ENCODE measurements around the gene SYNE4.
"Not testable (repeated sequence)": the region's sequence is repeated elsewhere in the genome, so short reads cannot be mapped to it uniquely, and the experiment has no call there.

Gene SYNE4, protein sequence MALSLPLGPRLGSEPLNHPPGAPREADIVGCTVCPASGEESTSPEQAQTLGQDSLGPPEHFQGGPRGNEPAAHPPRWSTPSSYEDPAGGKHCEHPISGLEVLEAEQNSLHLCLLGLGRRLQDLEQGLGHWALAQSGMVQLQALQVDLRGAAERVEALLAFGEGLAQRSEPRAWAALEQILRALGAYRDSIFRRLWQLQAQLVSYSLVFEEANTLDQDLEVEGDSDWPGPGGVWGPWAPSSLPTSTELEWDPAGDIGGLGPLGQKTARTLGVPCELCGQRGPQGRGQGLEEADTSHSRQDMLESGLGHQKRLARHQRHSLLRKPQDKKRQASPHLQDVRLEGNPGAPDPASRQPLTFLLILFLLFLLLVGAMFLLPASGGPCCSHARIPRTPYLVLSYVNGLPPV

DNA sequence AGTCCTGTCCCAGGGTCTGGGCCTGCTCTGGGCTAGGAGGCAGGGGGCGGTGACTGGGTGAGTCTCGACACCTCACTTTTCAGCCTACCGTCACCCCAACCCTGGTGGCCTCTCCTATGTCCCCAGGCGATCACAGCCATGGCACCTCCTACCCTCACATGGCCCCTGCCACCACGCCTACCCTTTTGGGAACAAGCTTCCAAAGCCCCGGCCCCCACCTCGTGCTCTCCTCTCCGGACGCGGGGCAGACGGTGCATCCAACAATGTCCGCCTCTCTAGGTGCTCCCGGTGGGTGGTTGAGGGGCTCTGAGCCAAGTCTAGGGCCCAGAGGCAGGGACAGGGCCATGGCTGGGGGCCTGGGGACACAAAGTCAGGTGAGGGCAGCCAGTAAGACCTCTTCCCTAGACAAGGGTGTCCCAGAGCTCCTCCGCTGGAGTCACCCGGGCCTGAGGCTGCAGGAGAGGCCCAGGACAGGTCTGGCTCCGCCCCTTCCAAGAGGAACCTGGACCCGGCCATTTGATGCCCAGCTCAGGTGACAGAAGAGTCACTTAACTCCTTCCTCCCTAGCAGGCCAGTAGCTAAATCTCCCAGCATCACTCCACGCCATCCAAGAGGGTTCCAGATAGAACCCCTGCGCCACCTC is at the start of gene SYNE4:
SYNE4 (minus strand) TSS at position 478 of the 643 bp plus-strand sequence; CDS start at position 346, 132 bp downstream.
- FAIRE-seq, result no peak

DNA sequence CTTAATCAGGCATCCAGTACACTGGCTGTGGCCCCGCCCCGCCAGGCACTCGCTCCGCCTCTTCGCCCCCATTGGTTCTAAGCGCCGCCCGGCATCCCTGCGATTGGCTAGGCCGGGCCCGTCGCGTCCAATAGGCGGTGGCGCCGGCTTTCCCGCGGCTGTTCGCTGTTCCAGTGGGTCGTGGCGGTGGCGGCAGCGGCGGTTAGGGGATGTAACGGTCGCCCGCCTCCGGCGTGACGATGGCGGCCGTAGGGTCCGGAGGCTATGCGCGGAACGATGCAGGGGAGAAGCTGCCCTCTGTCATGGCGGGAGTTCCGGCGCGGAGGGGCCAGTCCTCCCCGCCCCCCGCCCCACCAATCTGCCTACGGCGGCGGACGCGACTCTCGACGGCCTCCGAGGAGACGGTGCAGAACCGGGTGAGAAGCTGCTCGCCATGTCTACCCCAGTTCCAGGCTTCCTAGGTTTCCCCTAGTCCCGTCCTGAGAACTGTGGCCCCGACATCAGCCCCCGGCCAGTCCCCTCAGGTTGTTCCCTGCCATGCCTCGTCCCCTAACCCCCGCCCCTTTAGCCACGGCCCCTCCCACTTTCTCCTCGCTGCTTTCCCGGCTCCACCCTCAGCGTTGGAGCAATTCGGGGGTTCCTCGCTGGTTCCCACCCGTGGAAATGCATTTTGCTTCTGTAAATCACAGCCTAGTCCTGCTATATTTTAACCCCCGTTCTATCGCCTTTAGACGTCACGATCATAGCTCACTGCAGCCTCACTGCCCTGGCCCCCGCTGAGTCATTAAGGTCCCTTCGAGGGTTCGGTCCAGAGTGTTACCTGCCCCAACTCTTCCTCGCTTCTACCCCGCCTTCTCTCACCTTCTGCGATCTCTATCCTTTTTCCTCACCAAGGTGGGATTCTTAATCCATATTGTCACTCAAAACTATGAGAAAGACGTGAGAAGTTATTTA is 46.4 kb upstream of the SYNE4 start, which contains the start of gene WDR62:
WDR62 (plus strand) TSS at position 165 of the 954 bp plus-strand sequence; CDS start at position 240, 75 bp downstream.
- no peak for FAIRE-seq

DNA sequence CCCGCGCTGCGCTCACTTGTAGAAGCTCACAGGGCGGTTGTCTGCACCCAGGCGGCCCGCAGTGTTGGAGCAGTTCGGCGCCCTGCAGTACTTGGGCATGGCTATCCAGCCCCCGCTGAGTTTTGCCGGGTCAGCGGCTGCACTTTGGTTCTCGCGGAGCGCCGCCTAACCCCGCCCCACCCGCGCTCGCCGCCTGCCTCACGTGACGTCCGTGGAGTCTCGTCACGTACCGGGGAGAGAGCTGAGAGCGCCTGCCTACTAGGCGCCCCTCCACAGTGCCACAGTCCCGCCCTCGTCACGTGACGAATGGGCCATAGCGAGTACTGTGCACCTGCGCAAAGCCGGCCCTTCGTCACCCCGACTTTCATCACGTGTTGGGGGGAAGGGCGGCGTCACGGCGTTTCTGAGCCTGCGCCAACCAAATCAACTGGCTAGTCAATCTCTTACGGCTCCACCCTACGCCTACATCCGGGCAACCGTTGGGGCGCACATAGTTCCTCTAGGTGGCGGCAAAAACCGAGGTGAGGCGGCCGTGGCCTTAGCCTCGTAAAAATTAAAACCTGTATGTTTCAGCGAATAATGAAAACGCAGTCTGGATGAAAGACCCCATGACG is 45.6 kb upstream of the SYNE4 start, which contains the start of gene THAP8:
THAP8 (minus strand) TSS at position 167 of the 614 bp plus-strand sequence; CDS start at position 99, 68 bp downstream.
- peak; percentile 87 for FAIRE-seq

DNA sequence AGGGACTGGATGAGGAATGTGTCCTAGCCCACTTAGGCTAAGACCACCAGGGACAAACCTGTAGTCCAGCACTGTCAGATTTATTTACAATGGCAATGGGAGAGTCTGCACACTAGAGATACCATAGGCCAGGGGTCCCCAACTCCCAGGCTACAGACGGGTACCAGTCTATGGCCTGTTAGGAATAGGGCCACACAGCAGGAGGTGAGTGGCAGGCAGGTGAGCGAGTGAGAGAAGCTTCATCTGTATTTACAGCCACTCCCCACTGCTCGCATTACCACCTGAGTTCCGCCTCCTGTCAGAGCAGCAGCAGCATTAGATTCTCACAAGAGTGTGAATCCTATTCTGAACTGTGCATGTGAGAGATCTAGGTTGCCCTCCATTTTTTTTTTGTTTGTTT is 43.0 kb upstream of the SYNE4 start:
- FAIRE-seq, result no peak

DNA sequence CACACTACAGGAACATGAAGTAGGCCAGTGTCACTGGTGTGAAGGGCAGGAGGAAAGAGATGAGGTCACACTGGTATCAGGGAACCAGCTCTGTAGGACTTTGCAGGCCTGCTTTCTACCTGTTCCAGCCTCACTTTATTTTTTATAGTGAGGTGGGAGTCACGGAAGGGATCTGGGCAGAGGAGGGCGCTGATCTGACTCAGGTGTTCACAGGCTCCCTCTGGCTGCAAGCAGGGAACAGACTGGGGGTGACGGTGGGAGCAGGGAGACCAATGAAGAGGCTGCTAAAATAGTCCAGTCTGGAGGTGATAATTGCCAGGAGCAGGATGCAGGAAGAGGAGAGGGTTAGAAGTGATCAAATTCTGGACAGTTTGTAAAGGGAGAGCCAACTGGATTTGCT is 42.6 kb upstream of the SYNE4 start:
- no peak for FAIRE-seq

DNA sequence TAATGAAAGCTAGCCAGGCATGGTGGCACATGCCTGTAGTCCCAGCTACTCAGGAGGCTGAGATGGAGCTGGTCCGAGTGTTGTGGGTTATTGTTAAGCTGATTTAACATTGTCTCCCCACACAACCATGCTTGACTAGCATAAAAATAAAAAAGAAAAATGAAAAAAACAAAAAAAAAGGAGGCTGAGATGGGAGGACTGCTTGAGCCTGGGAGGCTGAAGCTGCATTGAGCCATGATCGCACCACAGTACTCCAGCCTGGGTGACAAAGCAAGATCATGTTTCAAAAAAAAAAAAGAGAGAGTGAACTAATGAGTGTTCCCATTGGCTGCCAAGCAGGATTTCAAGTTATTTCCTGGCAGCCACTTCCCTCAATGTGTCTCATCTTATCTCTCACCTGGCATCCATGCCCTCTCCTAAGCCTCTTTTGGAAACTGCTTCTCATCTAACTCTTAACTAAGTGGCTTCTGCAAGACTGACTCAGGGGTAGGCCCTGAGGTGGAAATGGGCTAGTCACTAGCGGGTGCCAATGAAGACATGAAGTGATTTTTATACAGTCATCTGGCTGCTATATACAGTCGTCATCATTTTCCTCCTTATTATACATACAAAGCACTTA is 40.6 kb upstream of the SYNE4 start:
- FAIRE-seq, result no peak

DNA sequence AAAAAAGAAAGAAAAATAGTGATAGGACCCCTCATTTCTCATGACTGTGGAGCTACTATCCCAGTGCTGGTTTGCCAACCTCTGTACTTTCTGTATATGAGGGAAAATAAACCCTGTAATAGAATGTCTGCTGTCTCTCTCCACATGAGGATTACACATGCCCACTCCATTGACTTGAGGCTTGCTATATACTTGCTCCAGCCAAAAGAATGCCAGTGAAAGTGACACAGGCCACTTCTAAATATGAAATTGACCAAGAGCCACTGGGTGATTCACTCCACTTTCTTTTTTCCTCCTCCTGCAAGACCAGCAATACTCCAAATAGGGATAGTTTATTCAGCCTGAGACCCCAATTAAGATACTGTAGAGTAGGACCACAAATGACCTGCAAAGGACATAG is 39.2 kb upstream of the SYNE4 start:
- no peak for FAIRE-seq

DNA sequence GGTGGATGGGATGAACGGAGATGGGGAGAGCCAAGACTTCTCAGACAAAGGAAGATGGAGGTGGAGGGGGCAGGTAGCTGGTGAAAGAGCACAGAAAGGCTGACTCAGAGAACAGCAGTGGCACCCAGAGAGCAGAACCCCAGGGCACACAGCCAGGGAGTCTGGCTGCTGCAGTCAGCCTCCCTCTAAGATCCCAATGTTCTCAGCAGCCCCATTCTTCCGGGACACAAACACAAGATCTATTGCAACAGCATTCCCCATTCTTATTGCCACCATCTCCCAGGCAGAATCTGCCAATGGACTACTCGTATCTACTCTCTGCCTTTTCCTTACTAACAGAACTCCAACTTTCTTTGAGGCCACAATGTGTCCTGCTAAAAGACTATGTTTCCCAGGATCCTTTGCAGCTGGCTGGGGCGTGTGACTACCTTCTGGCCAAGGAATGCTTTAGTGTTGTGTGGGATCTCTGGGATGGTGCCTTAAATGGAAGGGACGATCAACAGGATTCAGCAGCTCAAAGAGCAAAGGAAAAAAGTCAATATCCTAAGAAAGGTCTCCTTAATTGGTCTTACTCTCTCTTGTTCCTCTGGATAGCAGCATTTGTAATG is 37.9 kb upstream of the SYNE4 start:
- FAIRE-seq, result no peak

DNA sequence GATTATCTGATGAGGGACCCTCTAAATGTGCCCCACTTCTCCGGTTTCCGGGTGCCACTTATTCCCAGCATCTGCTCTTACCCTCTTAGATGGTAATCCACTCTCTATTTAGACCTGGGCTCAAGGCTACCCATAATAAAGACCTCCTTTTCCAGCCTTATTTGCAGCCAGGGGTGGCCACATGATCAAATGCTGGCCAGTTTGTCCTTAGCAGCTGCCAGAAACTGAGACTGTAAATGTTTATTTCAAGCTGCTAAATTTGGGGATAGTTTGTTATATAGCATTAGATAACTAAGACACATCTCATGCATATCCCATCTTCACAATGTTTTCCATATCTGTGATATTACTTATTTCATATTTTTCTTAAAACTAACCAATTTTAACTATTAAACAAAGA is 35.3 kb upstream of the SYNE4 start:
- FAIRE-seq, result no peak

DNA sequence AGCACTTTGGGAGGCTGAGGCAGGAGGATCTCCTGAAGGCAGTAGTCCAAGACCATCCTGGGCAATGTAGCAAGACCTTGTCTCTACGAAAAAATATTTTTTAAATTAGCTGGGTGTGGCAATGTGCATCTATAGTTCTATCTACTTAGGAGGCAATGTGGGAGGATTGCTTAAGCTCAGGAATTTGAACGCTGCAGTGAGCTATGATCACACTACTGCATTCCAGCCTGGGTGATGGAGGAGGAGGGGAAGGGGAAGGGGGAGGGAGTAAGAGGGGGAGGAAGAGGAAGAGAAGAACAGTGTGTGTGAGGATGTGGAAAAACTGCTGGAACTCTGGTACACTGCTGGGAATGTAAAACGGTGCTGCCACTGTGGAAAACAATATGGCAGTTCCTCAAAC is 33.2 kb upstream of the SYNE4 start:
- no peak for FAIRE-seq

DNA sequence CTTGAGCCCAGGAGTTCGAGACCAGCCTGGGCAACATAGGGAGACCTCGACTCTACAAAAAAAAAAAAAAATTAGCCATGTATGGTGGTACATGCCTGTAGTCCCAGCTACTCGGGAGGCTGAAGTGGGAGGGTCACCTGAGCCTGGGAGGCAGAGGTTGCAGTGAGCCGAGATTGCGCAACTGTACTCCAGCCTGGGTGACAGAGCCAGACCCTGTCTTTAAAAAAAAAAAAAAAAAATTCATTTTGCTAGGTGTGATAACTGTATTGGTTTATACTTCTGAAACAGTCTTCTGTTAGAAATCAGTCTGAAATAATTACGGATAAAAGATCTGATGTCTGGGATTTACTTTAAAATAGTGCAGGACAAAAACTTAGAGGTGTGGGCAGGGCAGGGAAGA is 32.5 kb upstream of the SYNE4 start:
- not testable (repeated sequence) for FAIRE-seq

DNA sequence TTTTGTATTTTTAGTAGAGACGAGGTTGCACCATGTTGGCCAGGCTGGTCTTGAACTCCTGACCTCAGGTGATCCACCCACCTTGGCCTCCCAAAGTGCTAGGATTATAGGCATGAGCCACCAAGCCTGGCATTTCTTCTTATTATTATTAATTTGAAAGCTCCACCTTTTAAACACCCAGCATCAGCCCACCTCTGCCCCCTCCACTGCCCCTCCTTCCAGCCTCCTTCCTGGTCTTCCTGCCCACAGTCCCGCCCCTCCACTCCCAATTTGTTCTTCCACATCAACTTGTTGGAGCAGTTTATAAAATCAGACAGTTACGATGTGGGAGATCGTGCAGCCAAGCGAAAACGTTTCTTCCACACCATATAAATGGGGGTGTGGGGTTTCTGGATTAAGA is 31.9 kb upstream of the SYNE4 start:
- FAIRE-seq, result no peak

DNA sequence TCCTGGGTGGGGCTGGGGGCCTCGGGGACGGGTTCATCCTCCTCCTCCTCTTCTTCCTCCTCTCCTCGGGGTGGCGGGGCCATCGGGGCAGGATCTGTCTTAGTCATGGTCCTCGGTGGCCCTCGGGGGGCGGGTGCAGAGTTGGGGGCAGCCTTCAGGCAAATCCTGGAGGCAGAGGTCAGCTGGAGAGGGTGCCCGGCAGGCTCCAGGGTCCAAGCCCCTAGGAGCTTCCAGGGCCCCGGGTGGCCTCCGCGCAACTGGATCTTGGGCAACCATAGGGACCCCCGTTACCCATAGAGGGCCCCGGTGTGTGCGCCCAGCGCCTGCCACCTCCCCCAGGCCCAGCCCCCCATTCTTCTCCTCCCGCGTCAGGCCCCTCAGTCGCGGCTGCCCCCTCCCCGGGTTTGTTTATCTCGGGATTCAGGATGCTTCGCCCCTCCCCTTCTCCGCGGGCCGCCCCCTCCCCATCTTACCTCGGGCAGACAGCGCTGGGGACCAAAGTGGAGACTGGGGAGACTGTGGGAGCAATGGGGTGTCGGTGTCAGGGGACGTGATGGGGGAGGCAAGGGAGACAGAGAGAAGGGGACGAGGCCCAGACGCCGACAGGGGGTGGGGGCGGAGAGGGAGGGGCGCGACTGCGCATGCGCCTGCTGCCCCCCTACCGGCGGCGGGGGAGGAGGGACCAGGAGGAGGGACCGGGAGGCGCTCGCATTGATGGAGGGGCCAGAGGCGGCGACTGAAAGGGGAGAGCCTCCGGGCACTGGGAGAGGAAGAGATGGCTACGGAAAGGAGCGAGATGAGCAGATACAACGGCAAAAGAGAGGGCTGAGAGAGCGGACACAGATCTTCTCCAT is 23.9 kb upstream of the SYNE4 start, which contains the start of gene CLIP3:
CLIP3 (minus strand) TSS at position 623 of the 854 bp plus-strand sequence; CDS start at position 107, 516 bp downstream.
- FAIRE-seq, result no peak

DNA sequence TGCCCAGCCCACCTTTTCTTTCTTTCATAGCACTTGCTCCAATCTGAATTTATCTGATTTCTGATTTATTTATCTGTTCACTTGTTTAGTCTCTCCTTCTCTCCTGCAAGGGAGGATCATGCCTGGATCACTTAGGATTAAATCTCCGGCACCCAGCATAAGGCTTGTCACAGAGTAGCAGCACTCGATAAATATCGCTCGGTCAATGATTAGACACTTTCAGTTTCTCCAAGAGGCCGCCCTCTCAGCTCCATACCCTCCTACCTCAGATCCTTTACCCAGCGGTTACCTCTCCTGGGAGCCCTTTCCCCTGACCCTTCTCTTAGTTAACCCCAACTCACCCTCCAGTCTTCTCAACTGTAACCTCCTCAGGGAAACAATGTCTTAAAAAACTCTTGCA is 22.7 kb upstream of the SYNE4 start:
- FAIRE-seq, result no peak

DNA sequence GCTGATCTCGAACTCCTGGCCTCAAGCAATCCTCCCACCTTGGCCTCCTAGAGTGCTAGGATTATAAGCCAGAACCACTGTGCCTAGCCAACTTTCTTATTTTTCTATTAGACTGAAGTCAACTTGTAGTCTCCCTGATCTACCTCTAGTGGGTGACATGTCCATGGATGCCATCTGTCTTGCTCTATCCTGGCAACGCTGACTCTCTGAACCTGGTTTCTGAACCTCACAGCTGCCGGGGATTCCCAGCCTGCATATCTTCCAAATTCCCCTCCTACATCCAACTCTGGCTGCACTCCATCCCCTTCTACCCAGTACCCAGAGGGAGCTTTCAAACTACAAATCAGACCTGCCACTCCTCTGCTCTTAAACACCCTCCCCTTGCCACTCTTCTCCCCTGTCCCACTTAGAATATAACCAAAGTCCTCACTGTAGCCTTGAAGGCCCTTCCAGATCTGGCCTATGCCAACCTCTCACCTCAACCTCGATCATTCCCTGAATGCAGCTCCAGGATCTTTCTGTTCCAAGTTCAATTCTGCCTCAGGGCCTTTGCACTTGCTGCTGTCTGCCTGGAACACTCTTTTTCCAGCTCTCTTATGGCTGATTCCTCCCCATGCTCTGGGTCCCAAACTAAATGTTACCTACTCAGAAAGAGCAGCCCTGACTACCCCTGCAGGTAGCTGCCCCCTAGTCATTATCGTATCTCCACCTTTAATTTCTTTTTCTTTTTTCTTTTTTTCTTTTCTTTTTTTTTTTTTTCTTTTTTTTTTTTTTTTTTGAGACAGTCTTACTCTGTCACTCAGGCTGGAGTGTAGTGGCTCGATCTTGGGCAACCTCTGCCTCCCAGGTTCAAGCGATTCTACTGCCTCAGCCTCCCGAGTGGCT is 21.9 kb upstream of the SYNE4 start:
- FAIRE-seq, result no peak

DNA sequence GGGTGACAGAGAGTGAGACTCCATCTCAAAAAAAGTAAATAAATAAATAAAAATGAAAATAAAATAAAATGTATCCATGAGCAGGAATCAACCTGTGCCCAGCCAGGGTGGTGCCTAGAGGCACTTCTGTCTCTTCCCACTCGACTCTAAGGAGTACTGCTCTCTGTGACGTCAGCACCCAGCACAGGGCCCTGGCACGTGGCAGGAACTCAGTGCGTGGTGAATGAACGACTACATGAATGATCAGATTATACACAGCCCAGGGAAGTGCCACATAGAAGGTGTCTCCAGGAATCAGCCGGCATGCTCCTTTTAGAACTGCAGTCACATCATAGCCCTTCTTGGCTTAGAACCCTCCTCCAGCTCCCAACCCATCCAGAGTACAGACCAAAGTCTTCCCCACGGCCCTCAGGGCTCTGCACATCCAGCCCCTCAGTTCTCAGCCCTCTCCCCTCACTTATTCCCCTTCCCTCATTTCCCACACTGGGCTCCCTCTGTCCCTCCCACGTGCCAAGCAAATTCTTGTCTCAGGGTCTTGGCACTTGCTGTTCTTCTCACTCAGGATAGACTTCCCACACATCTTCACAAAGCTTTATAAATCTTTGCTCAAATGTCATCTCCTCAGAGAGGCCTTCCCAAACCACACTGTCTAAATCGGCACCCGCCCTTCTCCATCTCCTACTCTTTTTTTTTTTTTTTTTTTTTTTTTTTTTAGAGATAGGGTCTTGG is 19.9 kb upstream of the SYNE4 start:
- FAIRE-seq, result no peak

DNA sequence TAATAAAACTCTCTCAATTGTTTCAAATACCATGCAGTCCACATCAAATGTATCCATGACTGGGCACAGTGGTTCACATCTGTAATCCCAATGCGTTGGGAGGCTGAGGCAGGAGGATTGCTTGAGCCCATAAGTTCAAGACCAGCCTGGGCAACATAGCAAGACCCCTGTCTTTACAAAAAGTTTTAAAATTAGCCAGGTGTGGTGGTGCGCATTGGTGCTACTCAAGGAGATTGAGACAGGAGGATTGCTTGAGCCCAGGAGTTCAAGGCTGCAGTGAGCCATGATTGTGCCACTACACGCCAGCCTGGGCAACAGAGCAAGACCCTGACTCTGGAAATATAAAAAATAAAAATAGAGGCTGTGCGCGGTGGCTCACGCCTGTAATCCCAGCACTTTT is 19.1 kb upstream of the SYNE4 start:
- no peak for FAIRE-seq

DNA sequence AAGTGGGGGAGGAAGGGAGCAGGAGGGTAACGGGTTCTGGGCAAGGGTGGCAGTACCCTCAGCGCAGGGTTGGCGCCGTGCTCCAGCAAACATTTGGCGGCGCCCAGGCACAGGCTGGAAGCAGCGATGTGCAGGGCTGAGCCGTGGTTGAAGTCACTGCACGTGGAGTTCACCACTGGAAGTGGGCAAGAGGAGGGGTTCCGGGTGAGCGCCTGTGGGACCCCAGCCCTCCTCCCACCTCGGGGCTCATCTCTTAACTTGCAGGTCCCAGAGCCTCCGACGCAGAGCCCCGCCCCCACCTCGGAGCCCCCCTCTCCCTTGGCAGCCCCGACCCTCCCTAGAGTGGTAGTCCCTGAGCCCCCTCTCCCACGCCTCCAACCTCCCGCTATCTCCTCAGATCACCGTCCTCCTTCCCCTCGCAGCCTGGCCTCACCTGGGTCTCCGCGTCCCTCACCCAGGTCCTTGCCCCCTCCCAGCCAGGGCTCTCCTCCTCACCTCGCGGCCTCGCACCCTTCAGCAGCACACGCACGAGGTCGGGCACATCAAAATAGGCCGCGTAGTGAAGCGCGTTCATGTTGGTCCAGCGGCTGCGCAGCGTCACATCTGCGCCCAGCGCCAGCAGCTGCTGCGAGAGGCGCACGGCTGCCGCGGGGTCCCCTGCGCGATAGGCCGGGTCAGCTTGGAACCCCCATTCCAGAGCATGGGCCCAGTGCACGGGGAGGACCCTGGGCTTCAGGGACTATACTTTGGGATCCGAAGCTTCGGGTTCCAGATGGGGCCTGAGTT is 17.7 kb upstream of the SYNE4 start:
- FAIRE-seq, result no peak
